IPS DF 6.9 (cell line): ENCODE measurements around the gene FDPS.

ENCODE experiments used
- DNase-seq: peaks from one replicate; pipeline ENCODE4 v3.0.0-alpha.2; 2013; ENCODE audit warnings: low read depth, low spot score
- H3K27ac ChIP-seq: one replicate; pipeline ENCODE4 v1.5.1; 2013; ENCODE audit warnings: low read length, control low read depth
- H3K27me3 ChIP-seq: 2 replicates; pipeline ENCODE4 v1.6.1; 2013; ENCODE audit warnings: mild to moderate bottlenecking, low read length; ENCODE audit not compliant: control insufficient read depth, insufficient read depth
- H3K36me3 ChIP-seq: 2 replicates; pipeline ENCODE4 v1.6.1; 2013; ENCODE audit warnings: low read length; ENCODE audit not compliant: control insufficient read depth, insufficient read depth
- H3K4me1 ChIP-seq: 2 replicates; pipeline ENCODE4 v1.6.1; 2013; ENCODE audit warnings: low read length; ENCODE audit not compliant: control insufficient read depth, insufficient read depth
- H3K4me3 ChIP-seq: 2 replicates; pipeline ENCODE4 v1.5.1; 2013; ENCODE audit warnings: mild to moderate bottlenecking, low read length
- H3K9me3 ChIP-seq: 2 replicates; pipeline ENCODE4 v1.6.1; 2013; ENCODE audit warnings: low read length, inconsistent platforms; ENCODE audit not compliant: control insufficient read depth, insufficient read depth
- WGBS: extraction: QIAGEN DNeasy Blood & Tissue Kit; methylation state at CpG from one replicate; pipeline ENCODE4 v1.1.7; 2013; ENCODE audit warnings: mixed read lengths, missing lambda C conversion rate; ENCODE audit not compliant: insufficient read length, insufficient coverage; 5-methylcytosine and 5-hydroxymethylcytosine counted together

FDPS gene

DNA sequence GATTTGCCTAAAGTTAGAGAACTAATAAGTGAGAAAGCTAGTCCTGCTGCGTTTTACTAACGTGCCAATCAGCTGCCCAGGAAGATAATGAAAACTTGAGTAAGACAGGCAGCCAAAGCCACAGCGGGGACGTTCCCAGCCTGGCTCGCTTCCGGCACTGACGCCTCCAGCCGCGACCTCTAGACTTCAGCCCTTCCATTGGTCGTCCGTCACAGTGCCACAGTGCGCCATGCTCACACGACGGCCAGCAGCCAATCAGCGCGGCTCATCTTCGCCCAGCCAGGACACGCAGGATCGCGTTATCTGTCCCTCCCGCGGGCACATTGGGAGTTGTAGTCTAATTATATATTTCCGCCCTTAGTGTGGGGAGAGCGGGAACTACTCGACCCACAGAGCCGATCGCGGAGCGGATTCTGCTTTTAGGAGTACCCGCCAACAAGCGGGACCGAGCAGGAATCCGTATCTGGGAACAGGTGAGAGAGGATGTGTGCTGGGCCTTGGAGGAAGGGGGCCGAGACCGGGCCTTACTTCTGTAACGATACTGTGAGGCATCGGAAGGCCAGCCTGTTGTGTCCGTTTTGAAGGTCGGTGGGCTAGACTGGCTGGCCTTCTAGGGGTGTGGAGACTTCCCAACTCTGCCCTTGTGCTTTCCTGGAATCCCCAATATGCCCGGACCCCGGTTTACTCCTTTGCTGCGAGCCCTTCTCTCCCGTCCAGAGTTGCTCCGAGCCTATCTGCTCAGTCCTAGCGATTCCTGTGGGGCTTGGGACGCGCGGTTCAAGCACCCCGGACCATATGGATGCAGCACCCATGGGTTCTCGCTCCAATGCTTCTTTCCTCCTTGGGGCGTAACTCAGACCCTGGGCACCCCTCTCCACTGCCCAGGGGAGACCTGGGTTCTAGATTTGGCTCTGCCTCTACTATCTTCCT is at the start of gene FDPS:
TSS of gene FDPS (plus strand) at position 374 of the 930 bp plus-strand sequence. CDS start 924 bp downstream, outside the sequence.
- peak; percentile 99 for DNase-seq
- Histone ChIP-seq H3K36me3 (peaks cover 10% of the 10 kb centered on the region), H3K27ac (no peak within 1 kb of the TSS), H3K9me3 (no peaks in the 10 kb centered on the region), H3K4me1 (peaks cover 1% of the 10 kb centered on the region; the same call in 1 of the 2 replicates), H3K4me3 (peak within 1 kb of the TSS; percentile 76), H3K27me3 (no peaks in the 10 kb centered on the region)
- WGBS: no CpG with 5 or more reads among the region's 51 CpGs

DNA sequence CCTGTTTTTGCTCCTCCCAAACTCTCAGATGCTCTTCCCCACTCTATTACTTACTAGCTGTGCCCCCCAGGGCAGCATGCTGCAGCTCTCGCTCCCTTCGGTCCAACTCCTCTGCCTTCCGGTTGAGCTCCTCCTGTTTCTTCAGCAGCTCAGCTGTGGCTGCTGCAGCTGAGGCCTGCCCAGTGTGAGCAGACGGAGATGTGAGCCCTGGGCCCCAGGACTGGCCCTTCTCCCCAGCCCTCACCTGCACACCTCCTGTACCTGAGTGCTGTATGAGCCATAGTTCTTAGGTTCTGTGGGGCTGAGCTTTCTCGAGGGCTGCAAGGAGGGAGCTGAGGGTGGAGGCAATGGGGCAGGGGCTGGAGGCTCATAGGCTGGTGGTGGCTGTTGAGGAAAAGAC is 48.4 kb upstream of the FDPS start:
- DNase-seq: no peak
- WGBS: no CpG with 5 or more reads among the region's 5 CpGs
- Histone ChIP-seq H3K9me3 (no peaks in the 10 kb centered on the region), H3K4me3 (no peak overlapping the region), H3K4me1 (0 out of 2 replicates have a peak, but pooled peaks cover 3% of the 10 kb centered on the region), H3K36me3 (peaks cover 17% of the 10 kb centered on the region; the same call in 1 of the 2 replicates), H3K27me3 (no peaks in the 10 kb centered on the region), H3K27ac (no peak overlapping the region)

DNA sequence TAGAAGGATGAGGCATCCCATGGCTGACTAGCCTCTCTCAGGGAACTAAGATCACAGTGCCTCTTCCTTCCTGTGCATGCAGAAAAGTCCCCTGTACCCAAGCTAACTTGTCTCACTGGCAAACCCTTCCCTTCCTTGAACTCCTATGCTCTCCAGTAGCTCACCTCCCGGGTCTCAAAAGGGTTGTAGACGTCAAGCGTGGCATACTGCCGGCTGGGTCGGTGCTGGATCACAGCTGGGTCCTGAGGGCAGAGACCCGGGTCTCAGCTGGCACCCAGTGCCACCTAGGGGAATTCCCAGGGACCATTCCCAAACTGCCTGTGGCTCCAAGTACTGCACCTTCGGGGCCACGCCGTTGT is 47.2 kb upstream of the FDPS start:
- DNase-seq: no peak
- H3K36me3 ChIP-seq: peaks cover 23% of the 10 kb centered on the region
- WGBS: no CpG with 5 or more reads among the region's 9 CpGs

DNA sequence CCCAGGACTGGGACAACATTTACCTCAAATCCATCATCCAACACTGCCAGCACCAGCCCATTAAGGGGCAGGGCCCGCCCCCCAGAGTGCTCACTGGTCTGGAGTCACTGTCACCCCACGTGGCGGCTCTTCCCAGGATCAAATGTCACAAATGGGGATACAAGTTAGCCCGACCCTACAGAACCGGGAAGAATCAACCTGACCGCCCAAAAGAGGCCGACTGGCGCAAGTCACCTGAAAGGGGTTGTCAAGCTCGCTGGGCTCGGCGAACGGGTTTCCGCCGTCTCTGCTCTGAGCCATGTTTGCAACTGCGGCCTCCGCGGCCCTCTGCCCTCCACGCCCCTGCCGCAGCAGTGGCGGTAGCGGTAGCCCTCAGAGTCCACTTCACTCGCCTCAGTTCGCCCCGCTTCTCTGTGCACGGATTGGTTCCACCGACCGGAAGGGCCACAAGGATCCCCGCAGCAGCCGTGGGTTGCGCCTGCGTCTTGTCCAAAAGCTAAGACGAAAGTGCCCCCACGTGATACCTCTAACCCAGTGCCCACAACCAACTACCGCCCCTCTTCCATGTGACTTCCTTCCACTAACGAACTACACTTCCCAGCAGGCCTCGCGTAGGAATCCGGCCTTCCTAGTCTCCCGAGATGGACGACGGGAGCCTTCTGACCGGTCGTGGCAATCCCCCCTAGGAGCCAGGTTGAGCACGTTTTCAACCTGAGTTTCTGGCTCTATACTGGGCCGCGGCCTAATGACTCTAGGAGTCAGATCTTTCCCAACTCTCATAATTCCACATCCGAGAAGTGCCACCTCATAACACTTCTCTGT is 46.6 kb upstream of the FDPS start, which contains the start of gene SCAMP3:
TSS of gene SCAMP3 (minus strand) at position 509 of the 822 bp plus-strand sequence. CDS start at position 300, 209 bp downstream.
- WGBS: no CpG with 5 or more reads among the region's 47 CpGs
- H3K4me3 ChIP-seq: peak within 1 kb of the TSS; percentile 71
- peak; percentile 99 for DNase-seq
- 0 out of 2 replicates have a peak, but pooled peaks cover 3% of the 10 kb centered on the region for H3K4me1 ChIP-seq
- no peak within 1 kb of the TSS for H3K27ac ChIP-seq
- H3K9me3 ChIP-seq: no peaks in the 10 kb centered on the region
- H3K27me3 ChIP-seq: no peaks in the 10 kb centered on the region
- peaks cover 28% of the 10 kb centered on the region for H3K36me3 ChIP-seq

More for the DNA sequence above, 47.2 kb upstream of the FDPS start:
- no peaks in the 10 kb centered on the region for H3K9me3 ChIP-seq
- 0 out of 2 replicates have a peak, but pooled peaks cover 3% of the 10 kb centered on the region for H3K4me1 ChIP-seq
- H3K27me3 ChIP-seq: no peaks in the 10 kb centered on the region
- no peak overlapping the region for H3K27ac ChIP-seq
- peak overlapping the region; percentile 71 for H3K4me3 ChIP-seq

DNA sequence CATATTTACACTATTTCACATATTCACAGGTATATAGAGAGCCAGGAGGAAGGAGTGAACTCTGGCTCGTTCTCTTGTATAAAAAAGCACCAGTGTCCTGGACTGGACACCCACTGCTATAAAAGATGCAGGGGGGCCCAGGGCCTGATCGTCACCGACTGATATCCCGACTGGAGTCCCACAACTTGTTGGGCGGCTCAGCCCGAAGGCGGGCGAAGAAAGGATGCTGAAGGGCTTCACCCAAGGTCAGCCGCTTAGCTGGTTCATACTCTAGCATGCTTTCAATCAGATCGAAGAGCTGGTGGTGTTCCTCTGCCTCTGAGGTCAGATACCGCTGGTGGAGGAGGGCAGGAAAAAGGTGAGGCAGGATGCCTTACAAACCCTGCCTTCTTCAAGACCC is 45.6 kb upstream of the FDPS start:
- Histone ChIP-seq H3K36me3 (peaks cover 37% of the 10 kb centered on the region), H3K27ac (no peak overlapping the region), H3K4me3 (no peak overlapping the region), H3K4me1 (0 out of 2 replicates have a peak, but pooled peaks cover 3% of the 10 kb centered on the region), H3K9me3 (no peaks in the 10 kb centered on the region), H3K27me3 (no peaks in the 10 kb centered on the region)
- no CpG with 5 or more reads among the region's 11 CpGs for WGBS
- no peak for DNase-seq

DNA sequence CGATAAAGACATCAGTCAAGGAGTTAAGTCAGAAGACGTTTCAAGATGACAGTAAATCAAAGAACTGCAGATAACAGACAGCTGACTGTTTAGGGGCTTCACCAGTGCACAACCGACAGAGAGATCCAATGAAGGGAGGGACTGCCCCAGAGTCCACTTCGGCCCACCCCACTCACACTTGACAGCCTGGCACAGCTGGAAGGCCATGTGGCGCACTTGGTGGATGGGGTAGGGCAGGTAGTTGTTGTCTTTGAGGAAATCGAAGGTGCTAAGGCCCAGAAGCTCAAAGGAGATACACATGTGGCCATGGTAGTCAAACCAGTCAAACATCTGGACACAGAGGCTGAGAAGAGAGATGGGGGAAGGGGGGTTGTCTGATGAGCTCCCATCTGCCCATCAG is 42.1 kb upstream of the FDPS start:
- Histone ChIP-seq H3K9me3 (no peaks in the 10 kb centered on the region), H3K36me3 (peaks cover 61% of the 10 kb centered on the region), H3K27ac (no peak overlapping the region), H3K4me1 (0 out of 2 replicates have a peak, but pooled peaks cover under 1% of the 10 kb centered on the region), H3K27me3 (no peaks in the 10 kb centered on the region), H3K4me3 (no peak overlapping the region)
- no peak for DNase-seq
- no CpG with 5 or more reads among the region's 6 CpGs for WGBS

DNA sequence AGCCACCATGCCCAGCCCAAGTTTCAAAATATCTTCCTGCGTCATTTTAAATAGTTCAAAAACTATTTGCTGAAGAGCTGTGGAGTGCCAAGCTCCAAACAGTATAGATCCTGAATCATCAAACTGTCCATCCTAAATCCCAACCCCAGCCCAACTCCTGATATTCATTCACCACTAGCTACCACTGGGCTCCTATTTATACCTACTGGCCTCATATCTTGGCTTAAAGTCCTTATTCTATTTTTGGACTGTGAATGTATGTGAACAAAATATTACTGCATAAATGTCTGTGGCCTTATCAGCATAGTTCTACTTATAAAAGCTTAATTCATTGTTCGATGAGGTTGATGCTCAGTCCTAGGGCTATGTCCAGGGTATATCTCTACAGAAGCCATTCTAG is 41.3 kb upstream of the FDPS start:
- no peak for DNase-seq
- Histone ChIP-seq H3K27me3 (no peaks in the 10 kb centered on the region), H3K9me3 (no peaks in the 10 kb centered on the region), H3K36me3 (peaks cover 61% of the 10 kb centered on the region), H3K4me1 (no peaks in the 10 kb centered on the region), H3K27ac (no peak overlapping the region), H3K4me3 (no peak overlapping the region)
- WGBS: no CpG with 5 or more reads among the region's 2 CpGs

DNA sequence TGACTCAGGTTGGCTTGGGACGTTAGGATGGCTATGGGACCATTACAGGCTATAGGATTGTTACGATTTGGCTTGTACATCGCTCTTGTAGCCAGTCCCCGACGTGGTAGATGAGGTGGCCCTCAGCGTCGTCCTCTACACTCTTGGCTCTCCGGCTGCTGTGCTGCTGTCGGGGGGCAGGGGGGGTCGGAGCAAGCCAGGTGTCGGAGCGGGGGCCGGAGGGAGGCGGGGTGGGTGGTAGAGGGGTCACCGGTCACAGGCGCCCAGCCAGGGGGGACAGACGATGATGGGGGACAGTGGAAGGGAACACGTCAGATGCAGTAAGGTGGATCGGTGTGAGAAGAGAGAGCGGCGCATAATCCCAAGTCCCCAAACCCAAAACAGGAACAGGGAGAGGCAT is 40.0 kb upstream of the FDPS start:
- WGBS: no CpG with 5 or more reads among the region's 21 CpGs
- Histone ChIP-seq H3K27me3 (no peaks in the 10 kb centered on the region), H3K4me1 (peaks cover under 1% of the 10 kb centered on the region; the same call in 1 of the 2 replicates), H3K27ac (no peak overlapping the region), H3K9me3 (no peaks in the 10 kb centered on the region), H3K36me3 (peaks cover 54% of the 10 kb centered on the region), H3K4me3 (no peak overlapping the region)
- DNase-seq: no peak

DNA sequence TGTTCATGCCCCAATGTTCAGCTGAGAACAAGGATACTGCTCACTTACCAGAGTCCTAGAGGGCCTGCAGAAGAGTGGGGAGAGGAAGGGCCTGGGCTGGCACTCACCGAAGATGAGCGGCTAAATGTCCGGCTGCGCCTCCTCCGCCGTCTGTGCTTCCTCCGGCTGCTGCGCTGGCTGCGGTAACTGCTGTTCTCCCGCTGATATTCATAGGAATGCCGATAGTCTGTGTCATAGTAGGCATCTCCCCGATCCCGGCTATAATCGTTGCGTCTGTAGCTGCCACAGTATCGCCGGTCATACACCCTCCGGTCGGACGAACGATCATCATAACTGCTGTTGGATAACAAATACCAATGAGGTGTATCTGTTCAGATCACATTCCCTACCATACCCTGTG is 39.3 kb upstream of the FDPS start:
- H3K4me1 ChIP-seq: peaks cover 3% of the 10 kb centered on the region; the same call in 1 of the 2 replicates
- H3K4me3 ChIP-seq: no peak overlapping the region
- WGBS: no CpG with 5 or more reads among the region's 21 CpGs
- no peaks in the 10 kb centered on the region for H3K9me3 ChIP-seq
- H3K36me3 ChIP-seq: peaks cover 48% of the 10 kb centered on the region
- H3K27ac ChIP-seq: no peak overlapping the region
- H3K27me3 ChIP-seq: no peaks in the 10 kb centered on the region
- no peak for DNase-seq
